Activated CD4-positive, CD25-positive, alpha-beta regulatory T cell (primary cell): ENCODE results near the gene CHRNA1.
A peak's percentile ranks its signal among the peaks of the same experiment; 100 is the strongest.

Source experiments
- DNase-seq, 4 experiments: peaks; one replicate each; lab custom pipeline; 2025; lab: John Stamatoyannopoulos, UW

CHRNA1 gene

DNA sequence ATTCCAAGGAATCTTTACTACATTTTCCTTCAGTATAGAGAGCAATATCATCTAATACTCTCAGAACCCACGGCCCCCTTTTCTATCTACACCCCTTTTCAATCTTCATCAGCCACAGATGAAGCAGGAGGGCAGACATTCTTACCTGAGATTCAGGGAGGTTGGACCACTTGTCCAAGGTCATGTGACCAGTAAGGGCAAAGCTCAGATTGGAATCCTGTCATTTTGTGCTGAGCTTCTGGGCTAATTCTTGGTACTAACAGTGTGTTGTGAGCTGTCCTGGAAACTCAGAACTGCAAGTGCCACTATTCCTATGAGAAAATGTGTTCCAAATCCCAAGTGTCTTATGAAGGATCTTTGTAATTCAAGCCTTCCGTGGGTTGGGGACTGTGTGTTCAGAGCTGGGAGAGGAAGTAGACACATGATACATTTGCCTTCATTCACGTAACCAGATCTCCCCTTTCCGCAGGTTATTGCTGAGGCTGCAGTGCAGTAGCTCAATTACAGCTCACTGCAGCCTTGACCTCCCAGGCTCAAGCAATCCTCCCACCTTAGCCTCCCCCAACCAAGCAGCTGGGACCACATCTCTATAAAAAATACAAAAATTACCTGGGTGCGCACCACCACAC lies 3.3 kb downstream of the CHRNA1 start:
- DNase-seq, result no peak

DNA sequence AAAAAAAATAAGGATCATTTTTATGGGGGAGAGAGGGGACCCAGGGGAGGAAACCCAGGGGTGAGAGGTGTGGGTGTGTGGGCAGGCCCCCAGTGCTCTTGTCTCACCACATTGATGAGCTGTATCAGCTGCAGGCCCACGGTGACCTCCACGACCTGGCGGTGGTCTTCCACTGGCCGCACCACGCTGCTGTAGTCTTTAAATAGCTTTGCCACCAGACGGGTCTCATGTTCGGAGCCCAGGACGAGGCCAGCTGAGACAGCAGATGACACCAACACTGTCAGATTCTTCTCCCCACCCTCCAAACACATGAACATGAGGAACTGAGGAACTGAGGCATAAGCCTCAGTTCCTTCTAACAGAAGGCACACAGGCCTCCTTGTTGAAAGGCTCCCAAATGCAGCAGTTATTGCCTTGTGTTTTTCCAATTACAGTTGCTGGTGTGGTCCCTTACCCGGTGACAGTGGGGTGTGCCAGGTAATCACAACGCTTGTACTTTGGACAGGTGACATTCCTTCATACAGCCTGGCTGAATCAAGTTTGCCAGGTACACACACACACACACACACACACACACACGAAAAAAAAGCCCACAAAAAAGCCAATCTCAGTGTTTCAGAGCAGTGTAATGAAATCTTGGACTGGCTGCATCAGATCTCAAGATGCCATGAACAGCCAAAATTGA lies 4.7 kb downstream of the CHRNA1 start:
- no peak for DNase-seq

DNA sequence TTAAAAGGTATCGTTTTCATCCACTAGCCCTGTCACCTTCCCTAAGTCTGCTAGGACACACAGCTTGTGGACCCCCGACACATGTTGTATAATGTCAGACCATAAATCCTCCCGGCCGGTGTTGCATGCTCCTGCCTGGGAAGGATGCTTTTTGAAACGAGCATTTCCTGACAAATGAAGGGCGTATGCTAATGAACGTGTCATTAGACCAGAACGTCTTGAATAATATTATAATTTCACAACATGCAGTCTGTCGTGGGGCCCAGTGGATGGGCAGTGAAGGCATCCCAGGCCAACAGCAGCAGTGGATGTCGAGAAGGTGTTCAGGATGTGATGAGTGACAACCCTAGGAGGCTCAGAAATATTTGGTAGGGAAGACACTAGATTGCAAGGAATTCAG lies 7.5 kb downstream of the CHRNA1 start:
- no peak for DNase-seq

DNA sequence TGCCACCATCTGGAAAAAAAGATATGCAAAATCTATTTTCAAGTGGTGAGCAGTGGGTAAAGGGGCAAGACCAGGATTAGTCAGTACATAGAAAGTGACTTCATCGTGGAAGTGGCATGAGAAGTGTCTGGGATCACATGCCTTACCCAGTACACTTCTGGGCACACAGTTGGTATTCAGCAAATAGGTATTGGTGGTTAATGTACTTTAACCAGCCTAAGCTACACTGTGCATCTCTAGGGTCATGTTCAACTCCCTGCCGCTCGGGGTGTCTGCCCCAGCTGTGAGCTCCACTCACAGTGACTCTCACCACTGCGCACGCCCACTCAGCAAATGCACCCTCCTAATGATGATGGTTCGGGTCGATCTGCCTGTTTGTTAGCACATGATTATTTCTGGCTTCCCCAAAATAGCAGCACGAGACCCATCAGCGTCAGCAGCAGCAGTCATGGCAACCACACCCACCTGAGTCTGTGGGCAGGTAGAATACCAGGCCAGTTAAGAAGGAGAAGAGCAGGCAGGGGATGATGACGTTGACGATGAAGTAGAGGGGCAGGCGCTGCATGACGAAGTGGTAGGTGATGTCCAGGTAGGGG lies 11.1 kb downstream of the CHRNA1 start:
- DNase-seq, result no peak

DNA sequence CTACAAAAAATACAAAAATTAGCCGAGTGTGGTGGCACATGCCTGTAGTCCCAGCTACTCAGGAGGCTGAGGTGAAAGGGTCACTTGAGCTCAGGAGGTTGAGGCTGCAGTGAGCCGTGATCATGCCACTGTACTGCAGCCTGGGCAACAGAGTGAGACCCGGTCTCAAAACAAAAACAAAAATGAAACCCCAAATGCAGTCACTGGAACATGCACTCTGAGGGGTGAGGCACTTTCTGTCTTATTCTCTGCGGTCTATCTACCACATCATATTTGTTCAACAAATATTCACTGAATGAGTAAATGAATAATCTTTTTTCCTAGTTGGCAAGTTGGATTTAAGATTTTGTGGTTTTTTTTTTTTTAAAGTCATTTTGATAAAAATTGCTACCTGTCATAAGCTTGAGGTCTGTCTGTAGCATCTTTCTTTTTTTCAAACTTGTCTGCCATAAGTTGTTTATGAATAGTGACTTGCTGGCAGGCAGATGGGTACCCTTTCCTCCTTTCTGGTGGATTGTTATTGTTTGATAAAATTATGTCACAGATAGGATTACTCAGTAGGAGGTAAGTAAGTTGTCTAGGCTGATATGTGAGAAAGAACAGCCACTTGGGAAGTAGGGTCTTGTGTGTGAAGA lies 11.8 kb downstream of the CHRNA1 start:
- no peak for DNase-seq

DNA sequence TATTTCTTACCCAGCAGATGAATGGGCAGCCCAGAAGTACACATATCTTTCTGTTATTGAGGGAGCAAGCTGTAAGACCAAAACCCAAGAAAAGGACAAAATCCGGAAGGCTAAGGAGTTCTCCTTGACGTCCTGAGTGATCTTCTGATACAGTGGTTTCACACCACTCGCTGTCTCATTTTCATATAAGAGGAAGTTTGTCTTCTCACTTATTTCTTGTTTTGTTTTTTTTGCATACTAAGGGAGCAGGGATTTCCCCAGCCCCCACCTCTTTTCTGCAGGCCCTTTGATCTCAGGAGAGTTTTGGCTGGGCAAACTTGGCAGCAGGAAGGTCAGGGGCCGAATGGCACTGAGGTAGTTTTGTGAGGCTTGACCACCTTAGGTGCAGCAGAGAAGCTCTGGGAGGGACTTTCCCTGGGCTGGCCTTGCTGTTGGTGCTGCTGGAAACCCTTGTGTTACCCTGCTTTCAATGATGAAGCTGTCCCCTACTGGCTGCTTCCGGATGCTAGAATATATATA lies 13.3 kb downstream of the CHRNA1 start:
- DNase-seq, result peak in 1 of 4 experiments; percentile 4

DNA sequence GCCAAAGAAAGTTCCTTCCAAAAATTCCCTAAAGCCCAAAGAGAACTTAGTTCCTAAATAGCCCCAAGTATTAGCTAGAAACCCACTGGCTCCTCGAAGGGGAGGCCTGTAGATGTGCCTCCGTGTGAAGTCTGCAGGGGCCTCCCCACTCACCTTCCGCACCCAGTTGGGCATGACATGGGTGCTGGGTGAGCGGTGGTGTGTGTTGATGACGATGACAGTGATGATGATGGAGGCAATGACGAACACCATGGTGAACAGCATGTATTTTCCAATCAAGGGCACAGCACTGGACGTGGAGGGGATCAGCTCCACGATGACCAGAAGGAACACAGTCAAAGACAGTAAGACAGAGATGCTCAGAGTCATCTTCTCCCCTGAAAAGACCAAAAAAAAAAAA lies 14.5 kb downstream of the CHRNA1 start:
- no peak for DNase-seq

DNA sequence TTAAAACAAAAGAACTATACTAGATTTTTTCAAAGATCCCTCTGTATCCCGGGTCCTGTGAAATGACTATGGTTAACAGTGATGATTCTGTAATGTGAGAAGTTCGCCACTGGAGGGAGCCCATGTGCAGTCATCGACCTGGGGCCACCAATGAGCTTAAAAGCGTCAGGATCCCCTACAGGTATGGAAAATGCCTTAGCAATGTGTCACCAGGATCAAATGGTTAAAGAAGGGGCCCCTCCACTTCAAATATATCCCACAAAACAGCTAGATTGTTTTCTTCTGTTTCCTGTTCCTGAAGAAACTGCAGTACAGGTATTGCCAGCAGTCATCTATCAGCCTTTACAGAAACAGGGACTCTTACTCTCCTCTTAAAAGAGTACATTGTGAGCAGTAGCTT lies 15.3 kb downstream of the CHRNA1 start:
- peak; percentile 21 to 58 (median 40) for DNase-seq

DNA sequence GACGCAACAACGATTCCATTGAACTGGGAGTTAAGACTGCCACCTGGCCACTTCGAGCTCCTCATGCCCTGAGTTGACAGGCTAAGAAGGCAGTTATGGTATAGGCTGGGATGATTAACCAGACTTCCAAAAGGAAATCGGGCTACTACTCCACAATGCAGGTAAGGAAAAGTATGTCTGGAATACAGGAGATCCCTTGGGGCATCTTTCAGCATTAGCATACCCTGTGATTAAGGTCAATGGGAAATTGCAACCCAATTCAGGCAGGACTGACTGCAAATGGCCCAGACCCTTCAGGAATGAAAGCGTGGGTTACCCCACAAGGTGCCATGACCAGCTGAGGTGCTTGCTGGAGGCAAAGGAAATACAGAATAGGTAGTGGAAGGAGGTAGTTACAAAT lies 19.1 kb downstream of the CHRNA1 start:
- DNase-seq, result no peak

DNA sequence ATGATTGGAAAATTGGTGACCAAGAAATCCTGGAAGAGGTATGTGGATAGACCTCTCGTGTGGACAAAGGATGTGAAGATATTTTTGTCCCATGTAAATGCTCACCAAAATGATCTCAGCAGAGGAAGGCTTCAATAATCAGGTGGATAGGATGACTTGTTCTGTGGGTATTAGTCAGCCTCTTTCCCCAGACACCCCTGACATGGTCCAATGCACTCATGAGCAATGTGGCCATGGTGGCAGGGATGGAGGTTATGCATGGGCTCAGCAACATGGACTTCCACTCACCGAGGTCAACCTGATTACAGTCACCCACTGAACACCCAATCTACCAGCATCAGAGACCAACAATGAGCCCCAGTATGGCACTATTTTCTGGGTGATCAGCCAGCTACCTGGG lies 20.2 kb downstream of the CHRNA1 start:
- no peak for DNase-seq

DNA sequence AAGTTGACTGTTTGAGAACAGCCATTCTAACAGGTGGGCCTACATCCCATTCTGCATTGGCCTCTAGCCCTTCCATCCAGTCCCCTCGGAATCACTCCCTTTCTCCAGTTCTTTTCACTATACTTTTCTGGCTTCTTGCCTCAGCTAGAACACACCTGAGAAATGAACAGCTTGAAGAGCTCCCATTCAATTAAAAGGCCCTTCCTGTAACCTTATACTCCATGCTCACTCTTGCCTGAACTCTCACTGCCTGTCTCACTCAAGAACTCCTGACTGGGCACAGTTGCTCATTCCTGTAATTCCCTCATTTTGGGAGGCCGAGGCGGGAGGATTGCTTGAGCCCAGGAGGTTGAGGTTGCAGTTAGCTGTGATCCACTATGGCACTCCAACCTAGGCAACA lies 23.6 kb downstream of the CHRNA1 start:
- DNase-seq, result no peak

DNA sequence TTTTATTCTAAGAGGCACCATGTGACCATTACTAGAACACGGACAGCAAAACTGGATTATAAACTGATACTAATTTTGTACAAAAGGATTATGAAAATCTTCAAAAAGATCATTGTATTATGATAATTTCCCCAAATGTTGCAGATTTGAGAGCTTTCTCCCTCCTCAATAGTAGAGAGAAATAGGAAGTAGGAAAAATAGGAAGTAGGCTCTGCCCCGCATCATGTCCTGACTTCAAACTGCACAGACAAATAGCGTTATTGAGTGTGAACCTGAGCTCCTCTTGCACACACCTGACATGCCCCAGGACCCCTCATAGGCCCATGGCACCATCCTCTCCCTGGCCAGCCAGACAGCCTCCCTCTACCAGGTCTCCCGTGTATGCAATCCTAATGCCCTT lies 25.4 kb downstream of the CHRNA1 start:
- no peak for DNase-seq

DNA sequence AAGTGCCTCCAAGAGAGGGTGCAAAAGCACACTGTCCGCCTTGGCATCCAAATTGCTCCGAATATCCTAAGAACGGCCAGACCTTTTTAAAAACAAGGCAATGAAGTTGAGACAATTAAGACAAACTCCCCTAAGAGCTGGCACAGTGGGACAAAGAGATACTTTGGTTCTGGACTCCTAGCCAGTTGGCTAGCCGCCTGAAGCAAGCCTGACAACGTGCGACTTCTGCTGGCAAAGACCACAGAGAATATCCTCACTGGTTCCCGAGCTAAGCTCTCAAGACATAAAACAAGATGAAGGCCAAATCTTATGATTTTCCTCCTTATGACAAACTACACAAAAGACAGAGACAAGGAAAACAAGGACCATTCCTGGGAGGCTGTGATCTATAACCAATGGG lies 32.7 kb downstream of the CHRNA1 start:
- no peak for DNase-seq

DNA sequence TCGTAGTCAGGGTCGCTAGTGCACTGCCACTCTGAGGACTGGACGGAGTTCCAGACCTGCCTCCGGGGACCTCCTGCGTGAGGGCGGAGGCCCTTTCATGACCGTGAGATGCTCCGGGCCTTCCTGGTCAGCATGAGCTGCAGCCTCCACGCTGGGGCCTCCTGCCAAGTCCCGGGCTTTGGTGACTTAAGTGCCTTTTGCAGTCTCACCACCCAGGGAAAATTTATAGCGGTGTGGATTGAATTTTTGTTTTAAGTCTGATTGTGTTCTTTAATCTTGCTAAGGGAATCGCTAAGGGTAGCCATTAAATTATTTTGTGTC lies 33.6 kb downstream of the CHRNA1 start:
- no peak for DNase-seq

DNA sequence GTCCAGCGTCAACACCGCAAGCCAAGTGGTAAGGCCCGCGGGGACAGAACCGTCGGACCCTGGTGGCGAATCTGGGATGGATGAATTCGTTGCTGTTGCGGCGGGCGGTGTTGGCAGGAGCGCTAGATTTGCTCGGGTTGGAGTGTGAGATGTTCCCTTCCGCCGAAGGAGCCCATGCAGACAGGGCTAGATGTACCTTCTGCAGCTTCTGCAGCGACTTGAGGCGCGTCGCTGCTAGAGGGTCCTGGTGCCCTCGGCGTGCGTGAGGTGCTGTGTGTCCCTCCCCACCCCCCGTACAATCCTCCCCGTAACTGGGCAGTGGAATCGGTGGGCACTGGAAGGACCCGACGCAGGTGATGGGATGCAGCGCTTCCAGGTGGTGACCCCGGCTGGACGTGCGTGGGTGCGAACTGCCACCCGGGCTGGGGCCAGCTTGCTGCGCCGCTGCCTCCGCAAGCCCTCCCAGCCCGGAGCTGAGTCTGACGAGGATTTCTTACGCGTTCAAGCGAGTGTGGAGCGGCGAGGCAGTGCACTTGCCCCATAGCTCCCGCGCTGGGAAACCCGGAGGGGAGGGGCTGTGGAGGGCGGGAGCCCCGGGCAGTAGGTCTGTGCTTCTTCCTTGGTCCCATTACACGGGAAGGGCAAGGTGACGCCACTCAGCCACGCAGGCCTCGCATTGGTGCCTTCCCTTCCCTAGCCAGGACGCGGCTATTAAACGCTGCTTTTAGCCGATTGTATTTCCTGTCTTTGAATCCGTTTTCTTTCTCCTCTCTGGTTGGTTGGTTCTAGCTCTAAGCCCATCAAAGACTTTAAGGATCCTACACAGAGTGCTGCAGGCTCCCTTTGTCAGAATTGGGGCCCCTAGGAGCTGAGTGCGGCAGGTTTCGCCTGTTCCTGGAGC lies 34.2 kb downstream of the CHRNA1 start:
- no peak for DNase-seq

DNA sequence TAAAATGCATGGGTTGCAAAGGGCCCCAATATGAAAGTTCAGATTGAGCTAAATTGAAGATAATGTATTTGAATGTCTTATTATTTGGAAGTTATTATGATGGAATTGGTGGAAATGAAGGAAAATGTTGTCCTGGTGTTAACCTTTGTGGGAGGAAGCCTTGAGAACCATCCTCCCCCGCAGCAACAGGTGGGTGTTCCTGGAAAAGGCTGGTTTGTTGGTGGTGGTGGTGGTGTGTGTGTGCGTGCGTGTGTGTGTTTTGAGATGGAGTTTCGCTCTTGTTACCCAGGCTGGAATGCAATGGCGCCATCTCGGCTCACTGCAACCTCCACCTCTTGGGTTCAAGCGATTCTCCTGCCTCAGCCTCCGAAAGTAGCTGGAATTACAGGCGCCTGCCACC lies 36.2 kb downstream of the CHRNA1 start:
- no peak for DNase-seq

DNA sequence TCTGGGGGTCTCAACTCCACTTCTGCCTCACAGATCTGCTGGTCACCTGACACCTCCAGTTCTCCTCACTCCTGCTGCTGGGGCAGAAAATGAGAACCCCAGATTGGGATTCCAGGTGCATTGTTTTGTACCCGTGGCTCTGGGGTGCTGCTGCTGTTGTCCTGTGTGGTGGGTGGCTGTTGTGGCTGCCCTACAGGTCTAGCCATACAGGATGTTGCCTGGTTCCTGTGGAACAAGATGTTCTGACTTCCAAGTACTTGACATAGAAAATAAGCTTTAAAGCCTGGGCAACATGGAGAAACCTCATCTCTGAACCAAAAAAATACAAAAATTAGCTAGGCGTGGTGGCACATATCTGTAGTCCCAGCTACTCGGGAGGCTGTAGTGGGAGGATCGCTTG lies 38.1 kb downstream of the CHRNA1 start:
- no peak for DNase-seq

DNA sequence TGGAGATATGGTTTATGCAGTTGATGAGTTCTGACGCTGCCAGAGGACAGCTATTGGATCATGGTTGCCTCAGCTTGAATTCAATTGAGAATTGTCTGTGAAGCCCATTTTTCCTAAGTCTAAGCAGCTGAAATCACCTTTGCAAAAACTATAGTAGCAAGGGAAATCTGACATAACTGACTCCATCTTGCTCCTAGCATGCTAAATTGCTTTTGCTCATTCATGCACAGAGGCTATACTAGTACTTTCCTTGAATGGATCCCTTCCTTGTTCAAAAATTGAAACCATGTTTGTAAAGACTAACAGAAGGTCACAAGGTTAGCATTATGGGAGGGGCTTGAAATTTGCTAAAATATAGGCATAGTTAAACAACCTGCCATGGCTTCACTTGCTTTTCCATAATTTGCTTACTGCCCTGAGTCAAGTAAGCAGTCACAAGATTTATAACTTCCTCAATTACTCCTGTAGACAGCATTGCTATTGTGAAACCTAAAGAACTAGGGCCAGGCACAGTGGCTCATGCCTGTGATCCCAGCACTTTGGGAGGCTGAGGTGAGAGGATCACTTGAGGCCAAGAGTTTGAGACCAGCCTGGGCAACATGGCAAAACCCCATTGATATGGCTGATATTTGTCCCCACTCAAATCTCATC lies 41.2 kb downstream of the CHRNA1 start:
- no peak for DNase-seq

DNA sequence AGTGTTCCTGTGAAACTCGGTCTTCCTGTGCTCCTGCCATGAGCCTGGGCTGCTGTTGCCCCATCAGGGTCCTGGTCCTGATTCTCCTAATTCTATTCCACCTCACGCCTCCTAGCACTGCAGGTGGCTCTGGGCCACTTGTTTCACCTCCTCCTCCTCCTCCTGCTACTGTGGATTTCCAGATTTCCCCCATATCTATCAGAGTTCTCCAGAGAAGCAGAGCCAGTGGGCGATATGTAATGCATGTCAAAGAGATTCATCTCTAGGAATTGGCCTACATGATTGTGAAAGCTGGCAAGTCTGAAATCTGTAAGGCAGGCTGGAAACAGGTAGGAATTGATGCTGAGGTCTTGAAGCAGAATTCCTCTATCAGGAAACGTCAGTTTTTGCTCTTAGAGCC lies 45.3 kb downstream of the CHRNA1 start:
- no peak for DNase-seq

DNA sequence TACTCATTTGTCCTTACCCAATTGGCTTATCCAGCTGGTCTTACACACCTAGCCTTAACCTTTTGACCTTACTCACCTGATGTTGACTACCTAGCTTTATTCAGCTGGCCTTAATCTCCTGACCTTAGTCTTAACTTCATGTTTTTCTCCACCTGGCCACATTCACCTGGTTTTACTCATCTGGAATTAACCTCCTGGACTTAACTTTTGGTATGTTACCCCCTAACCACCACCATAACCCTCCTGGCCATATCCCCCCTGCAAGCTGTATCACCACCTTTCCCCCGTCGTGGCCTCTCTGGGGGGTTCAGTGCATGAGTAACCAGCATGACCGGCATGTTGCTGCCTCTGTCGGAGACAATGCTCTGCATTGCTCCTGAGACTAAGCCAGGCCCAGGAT lies 45.7 kb downstream of the CHRNA1 start:
- no peak for DNase-seq

DNA sequence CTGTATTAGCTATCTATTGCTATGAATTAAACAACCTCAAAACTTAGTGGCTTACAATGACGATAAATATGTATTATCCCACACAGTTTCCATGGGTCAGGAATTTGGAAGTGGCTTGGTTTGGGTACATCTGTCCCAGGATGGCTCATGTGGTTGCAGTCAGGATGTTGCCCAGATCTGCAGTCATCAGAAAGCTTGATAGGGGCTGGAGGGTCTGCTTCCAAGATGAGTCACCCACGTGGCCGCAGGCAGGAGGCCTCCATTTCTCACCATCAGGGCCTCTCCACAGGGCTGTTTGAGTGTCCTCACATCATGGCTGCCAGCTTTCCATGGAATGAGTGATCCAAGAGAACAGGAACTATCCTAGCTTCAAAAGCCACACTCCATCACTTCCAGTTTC lies 46.4 kb downstream of the CHRNA1 start:
- no peak for DNase-seq

DNA sequence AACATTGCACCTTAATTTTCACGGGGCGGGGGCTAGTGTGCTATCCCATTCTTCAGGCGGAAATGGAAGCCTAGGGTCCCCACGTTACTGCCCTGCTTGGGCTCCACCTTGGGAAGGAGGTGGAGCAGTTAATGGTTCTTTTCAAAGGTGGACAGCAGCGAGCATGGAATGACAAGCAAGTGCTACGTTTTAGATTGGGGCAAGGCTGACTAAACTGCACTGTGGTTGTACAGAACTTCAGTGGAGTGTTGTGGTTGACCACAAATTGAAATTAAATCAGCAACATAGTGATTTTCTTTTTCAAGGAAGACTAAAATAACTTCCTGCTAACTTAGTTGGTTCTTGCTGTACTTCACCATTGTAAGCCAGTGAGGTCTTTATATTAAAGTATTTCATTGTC lies 47.0 kb downstream of the CHRNA1 start:
- no peak for DNase-seq
